Lung (tissue), 12 donors: Measurements from ENCODE around the gene PDCL3. TPM values are rescaled to one million over a fixed set of nuclear protein-coding genes. Genes with fewer than 3 reads are reported as not detected.

Experiments used
- ATAC-seq: fragments of 200-7000 bp; cut with Tn5 transposase; one replicate; pipeline ENCODE4 v1.9.1; 2020; ENCODE audit warnings: moderate number of reproducible peaks; ENCODE audit not compliant: insufficient read depth, low FRiP score
- DNase-seq, 3 donors: peaks; one replicate each; pipeline ENCODE4 v3.0.0-alpha.2; 2013 to 2017
- H3K27ac ChIP-seq, 2 donors: one replicate each; pipeline ENCODE4 v1.5.1; 2013; ENCODE audit warnings: mild to moderate bottlenecking in 2 of 2, moderate library complexity in 2 of 2, control low read depth in 1 of 2, inconsistent platforms in 1 of 2, low read depth in 1 of 2, low read length in 1 of 2
- H3K27me3 ChIP-seq, 3 donors: one replicate each; pipeline ENCODE4 v1.5.1; 2013; ENCODE audit warnings: low read length in 2 of 3; ENCODE audit not compliant: control insufficient read depth in 3 of 3, insufficient read depth in 3 of 3
- H3K36me3 ChIP-seq, 4 donors: one replicate each; pipeline ENCODE4 v1.5.1; 2013; ENCODE audit warnings: low read length in 4 of 4, mild to moderate bottlenecking in 1 of 4, moderate library complexity in 1 of 4; ENCODE audit not compliant: control insufficient read depth in 4 of 4, insufficient read depth in 4 of 4
- H3K4me1 ChIP-seq, 5 donors: one replicate each; pipeline ENCODE4 v1.5.1; 2013; ENCODE audit warnings: low read length in 5 of 5, mild to moderate bottlenecking in 2 of 5, moderate library complexity in 1 of 5; ENCODE audit not compliant: control insufficient read depth in 5 of 5, insufficient read depth in 5 of 5
- H3K4me3 ChIP-seq: one replicate; pipeline ENCODE4 v1.5.1; 2013; ENCODE audit warnings: mild to moderate bottlenecking, control low read depth, moderate library complexity
- H3K9ac ChIP-seq, 2 donors: one replicate each; pipeline ENCODE4 v1.5.1; 2013; ENCODE audit warnings: low read length in 2 of 2, control low read depth in 1 of 2; ENCODE audit not compliant: insufficient read depth in 1 of 2
- H3K9me3 ChIP-seq, 4 donors: one replicate each; pipeline ENCODE4 v1.5.1; 2013; ENCODE audit warnings: low read length in 3 of 4, mild to moderate bottlenecking in 1 of 4, moderate library complexity in 1 of 4; ENCODE audit not compliant: control insufficient read depth in 4 of 4, insufficient read depth in 3 of 4
- CTCF ChIP-seq: IDR thresholded peaks from 2 replicates; pipeline ENCODE4 v1.5.1; 2012; ENCODE audit warnings: mild to moderate bottlenecking; ENCODE audit errors: control extremely low read depth, extremely low read depth
- WGBS, 2 donors: extraction: QIAGEN DNeasy Blood & Tissue Kit; methylation state at CpG; one replicate each; pipeline ENCODE4 v1.1.7; 2013; 5-methylcytosine and 5-hydroxymethylcytosine counted together
- polyA plus RNA-seq, 2 donors: library from polyadenylated mRNA; stranded (reverse); fragments of 200-250 nt; gene quantifications; one replicate each; pipeline ENCODE4 v1.2.1, GENCODE V29; 2013
- total RNA-seq, 2 donors: library from RNA; depleted of rRNA in 1 of 2; stranded (reverse); fragments of >200 nt in 1 of 2; gene quantifications; one replicate each; pipeline ENCODE4 v1.2.1, GENCODE V29; 2014 to 2021
- donor health status: control.
- donor health status: control.
- donor health status: Bipolar disorder and iron deficiency.
- donor health status: healthy.
- donor health status: DM: yes; HTN: yes; CAD: no.

The PDCL3 gene
- total and polyA plus RNA-seq, 4 donors = 8.2 to 29.9 (median 23.2) TPM

DNA sequence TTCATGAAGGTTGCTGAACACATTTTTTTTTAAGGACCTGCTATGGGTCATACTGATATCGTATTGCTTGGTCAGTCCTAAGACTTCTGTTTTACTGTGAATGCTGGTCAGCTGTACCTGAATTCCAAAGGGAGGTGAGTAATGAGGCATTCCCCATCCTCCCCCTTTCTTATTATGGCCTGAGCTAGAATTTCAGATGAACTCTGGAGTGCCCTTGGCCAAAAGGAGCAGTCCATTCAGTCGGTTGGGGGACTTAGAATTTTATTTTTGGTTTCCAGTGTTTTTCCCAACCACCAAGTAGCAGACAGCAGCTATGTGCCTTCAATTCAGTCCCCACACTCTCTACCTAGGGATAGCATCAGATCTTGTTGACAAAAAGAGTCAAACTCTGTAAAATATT lies 26.9 kb upstream of the PDCL3 start:
- TF ChIP-seq CTCF = no peak
- no peaks in the 10 kb centered on the region for H3K4me1 ChIP-seq
- H3K36me3 ChIP-seq = no peaks in the 10 kb centered on the region
- 71 to 76% methylated on average over 2 of the region's 2 CpGs for WGBS, 2 donors
- DNase-seq (no peak), ATAC-seq (no peak)
- peaks cover 0 to 6% (median 0%) of the 10 kb centered on the region in 4 donors for H3K9me3 ChIP-seq
- H3K27ac ChIP-seq = no peak overlapping the region
- H3K9ac ChIP-seq = no peak overlapping the region
- no peak overlapping the region for H3K4me3 ChIP-seq
- H3K27me3 ChIP-seq = no peaks in the 10 kb centered on the region

GRCh38 chr2:100537918-100538317 lies 24.9 kb upstream of the PDCL3 start:
- TF ChIP-seq CTCF = no peak
- no peaks in the 10 kb centered on the region for H3K27me3 ChIP-seq
- 75 to 80% methylated on average over 9 of the region's 9 CpGs for WGBS, 2 donors
- DNase-seq (no peak), ATAC-seq (no peak)
- peaks cover 0 to 6% (median 0%) of the 10 kb centered on the region in 4 donors for H3K9me3 ChIP-seq
- H3K4me1 ChIP-seq = no peaks in the 10 kb centered on the region
- no peak overlapping the region for H3K27ac ChIP-seq
- no peaks in the 10 kb centered on the region for H3K36me3 ChIP-seq
- no peak overlapping the region for H3K9ac ChIP-seq
- no peak overlapping the region for H3K4me3 ChIP-seq

- no peak for DNase-seq
- Histone ChIP-seq H3K36me3 (no peaks in the 10 kb centered on the region), H3K27me3 (no peaks in the 10 kb centered on the region), H3K4me3 (no peak overlapping the region), H3K9me3 (peaks cover 0 to 3% (median 0%) of the 10 kb centered on the region in 4 donors), H3K27ac (no peak overlapping the region), H3K4me1 (no peaks in the 10 kb centered on the region), H3K9ac (no peak overlapping the region)
- WGBS, 2 donors = 55 to 57% methylated on average over 1 of the region's 1 CpG
- TF ChIP-seq CTCF = no peak
- no peak for ATAC-seq
These were observed 23.6 kb upstream of the PDCL3 start for GRCh38 chr2:100539221-100539620.

- no peak for TF ChIP-seq CTCF
- no peaks in the 10 kb centered on the region for H3K27me3 ChIP-seq
- H3K9me3 ChIP-seq = no peaks in the 10 kb centered on the region
- WGBS, 2 donors = 60 to 63% methylated on average over 3 of the region's 3 CpGs
- H3K4me3 ChIP-seq = no peak overlapping the region
- no peak overlapping the region for H3K9ac ChIP-seq
- ATAC-seq (no peak), DNase-seq (no peak)
- H3K4me1 ChIP-seq = no peaks in the 10 kb centered on the region
- H3K27ac ChIP-seq = no peak overlapping the region
- H3K36me3 ChIP-seq = no peaks in the 10 kb centered on the region
These were observed 21.4 kb upstream of the PDCL3 start for GRCh38 chr2:100541404-100541803.
